GM12875 (cell line): ENCODE data around the gene PSME2.

ENCODE experiments used
- H3K4me3 ChIP-seq: one replicate; pipeline ENCODE4 v1.5.1; 2011; ENCODE audit warnings: low read depth, low read length, control low read depth
- TF ChIP-seq, protein P1 (sequence below): IDR thresholded peaks from 2 replicates; pipeline ENCODE4 v1.5.1; 2011; ENCODE audit warnings: low read depth, mild to moderate bottlenecking, control low read depth, inconsistent platforms, low read length, moderate library complexity, borderline replicate concordance; ENCODE audit not compliant: insufficient read depth

The PSME2 gene

GRCh38 chr14:24132061-24132685, 14.2 kb downstream of the PSME2 start:
- no peak overlapping the region for H3K4me3 ChIP-seq
- TF ChIP-seq, protein P1, sequence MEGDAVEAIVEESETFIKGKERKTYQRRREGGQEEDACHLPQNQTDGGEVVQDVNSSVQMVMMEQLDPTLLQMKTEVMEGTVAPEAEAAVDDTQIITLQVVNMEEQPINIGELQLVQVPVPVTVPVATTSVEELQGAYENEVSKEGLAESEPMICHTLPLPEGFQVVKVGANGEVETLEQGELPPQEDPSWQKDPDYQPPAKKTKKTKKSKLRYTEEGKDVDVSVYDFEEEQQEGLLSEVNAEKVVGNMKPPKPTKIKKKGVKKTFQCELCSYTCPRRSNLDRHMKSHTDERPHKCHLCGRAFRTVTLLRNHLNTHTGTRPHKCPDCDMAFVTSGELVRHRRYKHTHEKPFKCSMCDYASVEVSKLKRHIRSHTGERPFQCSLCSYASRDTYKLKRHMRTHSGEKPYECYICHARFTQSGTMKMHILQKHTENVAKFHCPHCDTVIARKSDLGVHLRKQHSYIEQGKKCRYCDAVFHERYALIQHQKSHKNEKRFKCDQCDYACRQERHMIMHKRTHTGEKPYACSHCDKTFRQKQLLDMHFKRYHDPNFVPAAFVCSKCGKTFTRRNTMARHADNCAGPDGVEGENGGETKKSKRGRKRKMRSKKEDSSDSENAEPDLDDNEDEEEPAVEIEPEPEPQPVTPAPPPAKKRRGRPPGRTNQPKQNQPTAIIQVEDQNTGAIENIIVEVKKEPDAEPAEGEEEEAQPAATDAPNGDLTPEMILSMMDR: no peak

- no peak overlapping the region for H3K4me3 ChIP-seq
- TF ChIP-seq, protein P1: no peak
Measured at GRCh38 chr14:24131549-24131966, 14.9 kb downstream of the PSME2 start.

- TF ChIP-seq, protein P1: no peak
- no peak overlapping the region for H3K4me3 ChIP-seq
Measured at GRCh38 chr14:24130717-24131548, 15.5 kb downstream of the PSME2 start.

GRCh38 chr14:24130380-24130716, 16.1 kb downstream of the PSME2 start, which contains the start of gene FITM1:
TSS of gene FITM1 (plus strand) at chr14:24130659. CDS start at chr14:24131564, 905 bp downstream.
- TF ChIP-seq, protein P1: no peak
- H3K4me3 ChIP-seq: no peak within 1 kb of the TSS

DNA sequence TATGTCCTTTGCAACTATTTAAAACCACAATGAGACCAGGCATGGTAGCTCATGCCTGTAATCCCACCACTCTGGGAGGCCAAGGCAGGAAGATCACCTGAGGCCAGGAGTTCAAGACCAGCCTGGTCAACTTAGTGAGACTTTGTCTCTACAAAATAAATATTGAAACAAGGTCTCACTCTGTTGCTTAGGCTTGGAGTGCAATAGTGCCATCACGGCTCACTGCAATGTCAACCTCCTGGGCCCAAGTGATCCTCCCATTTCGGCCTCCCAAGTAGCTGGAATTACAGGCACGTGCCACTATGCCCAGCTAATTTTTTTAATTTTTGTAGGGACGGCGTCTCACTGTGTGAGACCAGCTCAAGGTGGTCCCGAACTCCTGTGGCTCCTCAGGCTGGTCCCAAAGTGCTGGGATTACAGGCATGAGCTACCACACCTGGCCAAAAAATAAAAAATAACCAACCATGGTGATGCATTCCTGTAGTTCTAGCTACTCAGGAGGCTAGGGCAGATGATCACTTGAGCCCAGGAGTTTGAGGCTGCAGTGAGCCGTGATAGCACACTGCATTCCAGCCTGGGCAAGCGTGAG, 16.9 kb downstream of the PSME2 start:
- TF ChIP-seq, protein P1: no peak
- no peak overlapping the region for H3K4me3 ChIP-seq

GRCh38 chr14:24127673-24128072, 18.7 kb downstream of the PSME2 start:
- H3K4me3 ChIP-seq: no peak overlapping the region
- TF ChIP-seq, protein P1: no peak

DNA sequence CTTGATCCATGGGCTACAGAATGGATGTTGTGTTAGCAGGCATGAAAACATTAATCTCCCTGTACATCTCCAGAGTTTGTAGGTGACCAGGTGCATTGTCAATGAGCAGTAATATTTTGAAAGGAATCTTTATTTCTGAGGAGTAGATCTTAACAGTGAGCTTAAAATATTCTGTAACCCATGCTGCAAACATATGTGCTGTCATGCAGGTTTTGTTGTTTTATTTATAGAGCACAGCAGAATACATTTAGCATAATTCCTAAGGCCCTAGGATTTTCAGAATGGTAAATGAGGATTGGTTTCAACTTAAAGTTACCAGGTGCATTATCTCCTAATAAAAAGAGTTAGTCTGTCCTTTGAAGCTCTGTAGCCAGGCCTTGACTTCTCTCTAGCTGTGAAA, 19.5 kb downstream of the PSME2 start:
- TF ChIP-seq, protein P1: no peak
- H3K4me3 ChIP-seq: no peak overlapping the region
